Measurements from ENCODE around the gene TMEM174.

DNA sequence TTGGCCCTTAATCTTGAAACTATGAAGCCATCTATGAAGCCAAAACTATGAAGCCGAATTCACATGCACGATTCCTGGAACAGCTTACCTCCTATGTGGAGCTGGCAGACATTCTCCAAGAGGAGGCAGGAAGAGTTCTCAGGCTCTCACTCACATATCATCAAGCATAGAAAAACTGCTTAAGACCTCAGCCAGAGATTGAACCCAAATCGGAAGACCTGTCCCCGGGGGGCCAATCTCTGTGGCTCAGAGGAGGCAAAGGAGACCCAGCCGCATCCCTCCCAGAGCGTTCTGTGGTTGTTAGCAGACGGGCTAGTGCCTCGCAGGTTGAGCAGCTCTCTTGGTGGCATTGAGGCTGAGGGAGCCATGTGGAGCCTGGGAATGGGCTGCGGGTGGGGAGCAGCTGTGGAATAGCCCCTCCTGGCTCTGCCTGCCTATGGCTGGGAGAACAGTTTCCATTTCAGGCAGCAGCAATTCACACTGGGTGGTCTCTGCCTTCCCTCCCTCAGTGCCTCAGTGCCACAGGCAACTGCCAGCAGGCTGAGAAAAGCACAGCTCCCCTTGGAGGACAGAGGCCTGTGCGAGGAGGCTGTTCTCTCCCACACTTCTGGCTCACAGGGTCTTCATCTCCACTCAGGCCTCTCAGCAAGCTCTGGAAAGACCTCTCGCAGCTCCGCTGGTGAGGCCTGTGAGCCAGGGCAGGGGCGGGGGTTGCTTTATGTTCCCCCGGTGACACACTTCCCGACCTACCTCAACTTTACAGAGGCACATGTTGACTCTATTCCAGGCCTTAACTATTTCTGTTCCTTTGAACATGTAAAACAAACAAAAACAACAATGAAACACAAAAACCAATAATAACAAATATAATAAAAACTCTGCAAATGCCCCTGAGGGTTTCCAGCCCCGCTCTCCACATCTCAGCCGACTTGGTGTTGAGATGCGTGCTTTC is 17.4 kb upstream of the TMEM174 start:
- TF ChIP-seq, protein P1, sequence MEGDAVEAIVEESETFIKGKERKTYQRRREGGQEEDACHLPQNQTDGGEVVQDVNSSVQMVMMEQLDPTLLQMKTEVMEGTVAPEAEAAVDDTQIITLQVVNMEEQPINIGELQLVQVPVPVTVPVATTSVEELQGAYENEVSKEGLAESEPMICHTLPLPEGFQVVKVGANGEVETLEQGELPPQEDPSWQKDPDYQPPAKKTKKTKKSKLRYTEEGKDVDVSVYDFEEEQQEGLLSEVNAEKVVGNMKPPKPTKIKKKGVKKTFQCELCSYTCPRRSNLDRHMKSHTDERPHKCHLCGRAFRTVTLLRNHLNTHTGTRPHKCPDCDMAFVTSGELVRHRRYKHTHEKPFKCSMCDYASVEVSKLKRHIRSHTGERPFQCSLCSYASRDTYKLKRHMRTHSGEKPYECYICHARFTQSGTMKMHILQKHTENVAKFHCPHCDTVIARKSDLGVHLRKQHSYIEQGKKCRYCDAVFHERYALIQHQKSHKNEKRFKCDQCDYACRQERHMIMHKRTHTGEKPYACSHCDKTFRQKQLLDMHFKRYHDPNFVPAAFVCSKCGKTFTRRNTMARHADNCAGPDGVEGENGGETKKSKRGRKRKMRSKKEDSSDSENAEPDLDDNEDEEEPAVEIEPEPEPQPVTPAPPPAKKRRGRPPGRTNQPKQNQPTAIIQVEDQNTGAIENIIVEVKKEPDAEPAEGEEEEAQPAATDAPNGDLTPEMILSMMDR (IDR thresholded peaks at IDR 0.05; ENCODE audit: insufficient read depth, low read depth, low read length) = no peak
- TF ChIP-seq EZH2 (IDR thresholded peaks at IDR 0.05; ENCODE audit: insufficient read depth, low read length) = no peak

Data from astrocyte (in vitro differentiated cells and primary cell).